NB4 (cell line): ENCODE data around the gene DGCR6L.

ENCODE experiments used
- CTCF ChIP-seq: IDR thresholded peaks from one replicate; pipeline ENCODE4 v1.5.1; 2012; ENCODE audit warnings: low read depth, low read length
- TF ChIP-seq, protein P1 (sequence below): IDR thresholded peaks from 2 replicates; pipeline ENCODE4 v1.6.1; 2011; ENCODE audit warnings: low read depth, low read length

GRCh38 chr22:20291249-20291586 is 28.6 kb downstream of the DGCR6L start:
- TF ChIP-seq CTCF: no peak
- TF ChIP-seq, protein P1, sequence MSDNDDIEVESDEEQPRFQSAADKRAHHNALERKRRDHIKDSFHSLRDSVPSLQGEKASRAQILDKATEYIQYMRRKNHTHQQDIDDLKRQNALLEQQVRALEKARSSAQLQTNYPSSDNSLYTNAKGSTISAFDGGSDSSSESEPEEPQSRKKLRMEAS: no peak
